Stomach (tissue), 9 donors: ENCODE data around the gene SRPRB. TPM values are rescaled to one million over a fixed set of nuclear protein-coding genes. Genes with fewer than 3 reads are reported as not detected.

Source experiments
- DNase-seq, 2 donors: peaks; one replicate each; pipeline versions ENCODE4 v3.0.0 to v3.0.0-alpha.2; 2013 to 2019
- H3K27ac ChIP-seq, 5 donors: fragments of 200-600 bp in 4 of 5; sonication (generic) in 4 of 5; one replicate each; pipeline ENCODE4 v1.5.1; 2013 to 2019; ENCODE audit warnings: mild to moderate bottlenecking in 1 of 5, moderate library complexity in 1 of 5
- H3K27me3 ChIP-seq, 3 donors: fragments of 200-600 bp; sonication (generic); one replicate each; pipeline ENCODE4 v1.5.1; 2017 to 2019; ENCODE audit warnings: mixed run types in 1 of 3
- H3K36me3 ChIP-seq, 4 donors: fragments of 200-600 bp; sonication (generic); 1 replicate in 3 of 4; 2 replicates in 1 of 4; pipeline ENCODE4 v1.5.1; 2016 to 2019
- H3K4me1 ChIP-seq, 4 donors: fragments of 200-600 bp; sonication (generic); one replicate each; pipeline ENCODE4 v1.5.1; 2016 to 2019
- H3K4me3 ChIP-seq, 4 donors: fragments of 200-600 bp; sonication (generic) in 3 of 4; one replicate each; pipeline ENCODE4 v1.5.1; 2016 to 2019; ENCODE audit warnings: mild to moderate bottlenecking in 1 of 4
- H3K9me3 ChIP-seq, 4 donors: fragments of 200-600 bp; sonication (generic); one replicate each; pipeline ENCODE4 v1.5.1; 2016 to 2019
- EP300 ChIP-seq: sonication (generic); formaldehyde crosslinking; IDR thresholded peaks from one replicate; pipeline ENCODE4 v1.6.1; 2017; ENCODE audit warnings: antibody characterized with exemption
- POLR2A ChIP-seq, 4 donors: fragments of 450-650 bp; IDR thresholded peaks; one replicate each; pipeline ENCODE4 v1.6.1; 2016; ENCODE audit warnings: antibody characterized with exemption in 4 of 4, control low read depth in 2 of 4, mild to moderate bottlenecking in 1 of 4, moderate library complexity in 1 of 4
- POLR2AphosphoS5 ChIP-seq, 3 donors: sonication (generic); formaldehyde crosslinking; IDR thresholded peaks; one replicate each; pipeline ENCODE4 v1.6.1; 2016; ENCODE audit warnings: antibody characterized with exemption in 3 of 3
- WGBS, 5 donors: extraction: QIAGEN DNeasy Blood & Tissue Kit in 3 of 5; methylation state at CpG; one replicate each; pipeline versions ENCODE4 v1.1.5 to v1.1.7; 2013 to 2018; 5-methylcytosine and 5-hydroxymethylcytosine counted together
- intact Hi-C: fragments of 100-400 bp; cut with DNase I; formaldehyde crosslinking; loops from one replicate; pipeline ENCODE4 v1.15.1; 2023; ENCODE audit warnings: low total_unique reads
- polyA plus RNA-seq, 3 donors: library from polyadenylated mRNA; stranded (reverse); fragments of 200-250 nt; gene quantifications; one replicate each; pipeline ENCODE4 v1.2.3, GENCODE V29; 2013
- total RNA-seq, 5 donors: library from RNA; depleted of rRNA; stranded (reverse); fragments of >200 nt; gene quantifications; one replicate each; pipeline versions ENCODE4 v1.1.0 to v1.2.3, GENCODE V29; 2014 to 2016
- TF ChIP-seq, protein P1 (sequence below), 7 experiments: fragments of 450-650 bp in 4 of 7; fragments of 200-600 bp in 3 of 7; sonication (generic) in 3 of 7; IDR thresholded peaks; one replicate each; pipeline ENCODE4 v1.5.1; 2016 to 2019; ENCODE audit warnings: antibody characterized with exemption in 7 of 7, control low read depth in 2 of 7, mild to moderate bottlenecking in 1 of 7
- donor health status: healthy with polysubstance abuse.
- donor health status: Bipolar disorder and iron deficiency.
- donor health status: healthy.

SRPRB gene
- total and polyA plus RNA-seq, 8 donors = 5.3 to 54.9 (median 18.2) TPM

DNA sequence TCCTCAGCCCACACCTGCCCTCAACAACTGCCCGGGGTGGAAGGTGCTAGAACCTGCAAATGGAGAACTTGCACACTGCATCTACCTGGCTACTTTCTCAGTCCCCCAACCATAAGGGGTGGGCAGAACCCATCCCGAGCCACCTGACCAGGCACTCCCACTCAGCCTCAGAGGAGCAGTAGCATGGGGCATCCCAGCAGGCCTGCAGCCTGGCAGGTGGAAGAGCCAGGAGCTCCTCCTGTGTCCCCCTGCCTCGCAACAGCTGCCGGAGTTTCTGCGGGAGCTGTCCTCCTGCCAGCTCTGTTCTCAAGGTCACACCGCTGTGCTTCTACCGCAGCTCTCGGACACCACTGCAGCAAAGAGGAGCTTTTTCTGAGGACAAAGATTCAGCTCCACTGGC, 62.6 kb downstream of the SRPRB start:
- intact Hi-C loops = no loop called here
- TF ChIP-seq EP300 = no peak
- TF ChIP-seq POLR2AphosphoS5 (IDR thresholded peaks at IDR 0.05) = no peak
- TF ChIP-seq, protein P1, sequence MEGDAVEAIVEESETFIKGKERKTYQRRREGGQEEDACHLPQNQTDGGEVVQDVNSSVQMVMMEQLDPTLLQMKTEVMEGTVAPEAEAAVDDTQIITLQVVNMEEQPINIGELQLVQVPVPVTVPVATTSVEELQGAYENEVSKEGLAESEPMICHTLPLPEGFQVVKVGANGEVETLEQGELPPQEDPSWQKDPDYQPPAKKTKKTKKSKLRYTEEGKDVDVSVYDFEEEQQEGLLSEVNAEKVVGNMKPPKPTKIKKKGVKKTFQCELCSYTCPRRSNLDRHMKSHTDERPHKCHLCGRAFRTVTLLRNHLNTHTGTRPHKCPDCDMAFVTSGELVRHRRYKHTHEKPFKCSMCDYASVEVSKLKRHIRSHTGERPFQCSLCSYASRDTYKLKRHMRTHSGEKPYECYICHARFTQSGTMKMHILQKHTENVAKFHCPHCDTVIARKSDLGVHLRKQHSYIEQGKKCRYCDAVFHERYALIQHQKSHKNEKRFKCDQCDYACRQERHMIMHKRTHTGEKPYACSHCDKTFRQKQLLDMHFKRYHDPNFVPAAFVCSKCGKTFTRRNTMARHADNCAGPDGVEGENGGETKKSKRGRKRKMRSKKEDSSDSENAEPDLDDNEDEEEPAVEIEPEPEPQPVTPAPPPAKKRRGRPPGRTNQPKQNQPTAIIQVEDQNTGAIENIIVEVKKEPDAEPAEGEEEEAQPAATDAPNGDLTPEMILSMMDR (IDR thresholded peaks at IDR 0.05) = no peak
- TF ChIP-seq POLR2A (IDR thresholded peaks at IDR 0.05) = no peak
- no peak for DNase-seq

DNA sequence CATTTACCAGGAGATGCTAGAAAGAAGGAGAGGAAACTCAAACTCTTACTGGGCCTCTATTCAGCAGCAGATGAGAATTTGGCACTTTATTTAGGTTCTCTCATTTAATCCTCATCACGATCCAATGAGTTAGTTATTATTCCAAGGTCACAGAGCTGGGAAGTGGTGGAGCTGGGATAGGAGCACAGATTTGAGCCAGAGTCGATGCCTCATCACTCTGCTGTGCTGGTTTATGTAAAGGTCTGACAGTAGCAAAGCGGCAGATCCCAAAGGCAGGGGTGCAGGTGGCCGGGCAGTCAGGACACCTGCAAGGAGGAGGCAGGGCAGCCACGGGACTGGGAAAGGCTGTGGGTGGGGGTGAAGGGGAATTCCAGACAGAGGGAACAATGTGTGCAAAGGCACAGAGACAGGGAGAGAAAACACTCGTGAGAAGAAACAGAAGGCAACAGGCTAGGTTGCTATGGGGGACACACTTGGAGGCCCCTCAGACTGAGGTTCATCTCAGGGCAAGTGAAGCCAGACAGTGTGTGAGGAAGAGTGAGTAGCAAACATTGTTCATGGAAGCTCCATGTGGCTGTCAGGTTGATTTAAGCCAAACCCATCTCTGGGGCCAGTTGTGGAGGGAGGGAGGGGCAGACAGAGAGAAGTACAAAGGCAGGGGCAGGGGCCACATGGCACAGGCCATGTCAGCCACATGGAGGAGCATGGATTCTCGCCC, 63.3 kb downstream of the SRPRB start:
- no peak for DNase-seq

More for the DNA sequence above, 62.6 kb downstream of the SRPRB start:
- Histone ChIP-seq H3K27me3 (no peaks in the 10 kb centered on the region), H3K36me3 (no peaks in the 10 kb centered on the region), H3K9me3 (no peaks in the 10 kb centered on the region), H3K27ac (no peak overlapping the region), H3K4me3 (no peak overlapping the region), H3K4me1 (peaks cover 0 to 6% (median under 1%) of the 10 kb centered on the region in 4 donors)
- 59 to 87% (median 70%) methylated on average over 7 to 8 of the region's 8 CpGs for WGBS, 5 donors

DNA sequence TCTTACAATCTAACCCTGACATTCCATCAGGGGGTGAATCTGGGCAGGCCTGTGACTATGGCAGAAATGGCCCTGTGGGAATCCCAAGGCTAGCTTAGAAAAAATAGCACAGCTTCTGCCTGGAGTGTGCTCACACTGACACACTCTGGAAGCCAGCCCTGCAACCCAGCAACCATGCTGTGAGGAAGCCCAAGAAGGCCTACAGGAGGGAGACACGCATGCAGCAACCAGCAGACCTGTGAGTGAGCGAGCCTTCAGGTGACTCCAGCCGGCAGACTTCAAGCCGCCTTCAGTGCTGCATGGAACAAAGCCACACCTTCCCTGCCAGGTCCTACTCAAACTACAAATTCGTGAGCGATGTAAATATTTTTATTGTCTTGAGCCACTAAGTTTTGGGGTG, 64.0 kb downstream of the SRPRB start:
- H3K4me1 ChIP-seq = peaks cover 0 to 6% (median 0%) of the 10 kb centered on the region in 4 donors
- H3K9me3 ChIP-seq = no peaks in the 10 kb centered on the region
- WGBS, 5 donors = 92 to 99% (median 95%) methylated on average over 6 of the region's 6 CpGs
- no peaks in the 10 kb centered on the region for H3K27me3 ChIP-seq
- TF ChIP-seq EP300 (no peak), POLR2AphosphoS5 (IDR thresholded peaks at IDR 0.05) (no peak), POLR2A (IDR thresholded peaks at IDR 0.05) (no peak)
- TF ChIP-seq, protein P1 (IDR thresholded peaks at IDR 0.05) = no peak
- no peak overlapping the region for H3K27ac ChIP-seq
- intact Hi-C loops = no loop called here
- DNase-seq = no peak
- H3K36me3 ChIP-seq = no peaks in the 10 kb centered on the region
- H3K4me3 ChIP-seq = no peak overlapping the region

More for the DNA sequence above, 63.3 kb downstream of the SRPRB start:
- peaks cover 0 to 6% (median 0%) of the 10 kb centered on the region in 4 donors for H3K4me1 ChIP-seq
- no peak overlapping the region for H3K27ac ChIP-seq
- intact Hi-C loops = no loop called here
- WGBS, 5 donors = 57 to 67% (median 59%) methylated on average over 6 to 7 of the region's 7 CpGs
- no peaks in the 10 kb centered on the region for H3K36me3 ChIP-seq
- no peaks in the 10 kb centered on the region for H3K27me3 ChIP-seq
- TF ChIP-seq POLR2A (IDR thresholded peaks at IDR 0.05) = no peak
- no peak for TF ChIP-seq EP300
- no peak for TF ChIP-seq POLR2AphosphoS5 (IDR thresholded peaks at IDR 0.05)
- TF ChIP-seq, protein P1 (IDR thresholded peaks at IDR 0.05) = no peak
- H3K4me3 ChIP-seq = no peak overlapping the region
- no peaks in the 10 kb centered on the region for H3K9me3 ChIP-seq

DNA sequence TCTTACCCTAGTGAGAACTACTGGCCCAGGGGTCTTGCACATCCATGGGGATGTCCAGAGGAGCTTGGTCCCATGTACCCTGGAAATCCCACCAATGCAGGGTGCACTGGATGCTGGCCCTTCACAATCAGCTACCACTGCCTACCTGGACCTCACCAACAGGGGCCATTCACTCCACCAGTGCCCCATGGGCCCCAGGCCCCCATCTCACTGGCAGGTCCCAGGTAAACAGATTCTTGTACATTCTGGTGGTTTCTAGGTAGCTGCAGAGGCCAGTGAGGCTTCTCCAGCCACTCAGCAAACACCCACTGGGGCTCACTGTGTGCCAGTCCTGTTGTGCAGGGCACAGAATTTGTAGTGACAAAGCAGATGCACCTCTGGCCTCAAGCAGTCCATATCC, 65.2 kb downstream of the SRPRB start:
- no peaks in the 10 kb centered on the region for H3K27me3 ChIP-seq
- H3K4me3 ChIP-seq = no peak overlapping the region
- H3K27ac ChIP-seq = no peak overlapping the region
- intact Hi-C loops = no loop called here
- TF ChIP-seq POLR2A (IDR thresholded peaks at IDR 0.05) (no peak), EP300 (no peak), POLR2AphosphoS5 (IDR thresholded peaks at IDR 0.05) (no peak)
- TF ChIP-seq, protein P1 (IDR thresholded peaks at IDR 0.05) = no peak
- peaks cover 0 to 6% (median 0%) of the 10 kb centered on the region in 4 donors for H3K4me1 ChIP-seq
- H3K9me3 ChIP-seq = no peaks in the 10 kb centered on the region
- H3K36me3 ChIP-seq = no peaks in the 10 kb centered on the region
- DNase-seq = no peak

Other genes with a start within 250 kb of the SRPRB start
- 100 to 1,000 TPM in 2 of 5 donors, 10 to 100 TPM in 3; 40.3 to 160 (median 65.2) TPM for gene CDV3, start 232.1 kb upstream of the SRPRB start, total RNA-seq
- gene CDV3, start 232.1 kb upstream of the SRPRB start, polyA plus RNA-seq = 10 to 100 TPM; 46.2 to 92.0 (median 72.0) TPM
- gene TOPBP1, start 143.9 kb upstream of the SRPRB start, total RNA-seq = 10 to 100 TPM; 41.7 to 78.1 (median 49.1) TPM
- 10 to 100 TPM in 1 of 3 donors, 1 to 10 TPM in 2; 5.5 to 10.6 (median 7.3) TPM for gene TOPBP1, start 143.9 kb upstream of the SRPRB start, polyA plus RNA-seq
- gene TF, start 59.4 kb upstream of the SRPRB start, total RNA-seq = 10 to 100 TPM in 1 of 5 donors, 1 to 10 TPM in 1, under 1 TPM in 2, not detected in 1; under 0.01 to 10.1 (median 1.1) TPM
- gene TF, start 59.4 kb upstream of the SRPRB start, polyA plus RNA-seq = 10 to 100 TPM in 1 of 3 donors, under 1 TPM in 2; 0.61 to 16.2 (median 0.68) TPM
- 1 to 10 TPM in 3 of 5 donors, under 1 TPM in 2; 0.58 to 6.1 (median 1.2) TPM for gene RAB6B, start 90.1 kb downstream of the SRPRB start, total RNA-seq
- 1 to 10 TPM; 1.9 to 7.5 (median 1.9) TPM for gene RAB6B, start 90.1 kb downstream of the SRPRB start, polyA plus RNA-seq
- gene SLCO2A1, start 224.1 kb downstream of the SRPRB start, total RNA-seq = 100 to 1,000 TPM in 1 of 5 donors, 10 to 100 TPM in 3, 1 to 10 TPM in 1; 3.5 to 121 (median 18.7) TPM
- gene SLCO2A1, start 224.1 kb downstream of the SRPRB start, polyA plus RNA-seq = 1 to 10 TPM; 1.9 to 6.4 (median 3.2) TPM